ENCODE measurements around the gene MCC.

GRCh38 chr5:113034182-113034773, 454.0 kb downstream of the MCC start:
- no peak for TF ChIP-seq GATA2 (IDR thresholded peaks at IDR 0.05; ENCODE audit: low read depth, low read length)
- no peak for TF ChIP-seq GATA3 (IDR thresholded peaks at IDR 0.05; ENCODE audit: low read depth, low read length)
